ENCODE results near the gene LPAR5. TPM values are rescaled to one million over a fixed set of nuclear protein-coding genes. Genes with fewer than 3 reads are reported as not detected.
A peak's percentile ranks its signal among the peaks of the same experiment; 100 is the strongest.

LPAR5 gene
- 1 to 10 TPM in 3 of 4 donors, under 1 TPM in 1; 0.78 to 8.1 (median 3.5) TPM for total RNA-seq

- WGBS, 2 donors, result 39 to 55% methylated on average over 14 to 16 of the region's 18 CpGs
- intact Hi-C loops (cut with DNase I), result no loop called here
- Histone ChIP-seq H3K27ac (peak within 1 kb of the TSS; percentile 17 to 92 (median 87)), H3K9me3 (no peaks in the 10 kb centered on the region), H3K36me3 (no peaks in the 10 kb centered on the region), H3K27me3 (no peaks in the 10 kb centered on the region), H3K4me3 (replicated peaks in 1 of 3) (no peak within 1 kb of the TSS), H3K4me1 (peaks cover 21 to 61% of the 10 kb centered on the region in 2 donors)
- peak; percentile 76 to 81 for DNase-seq
- no peak for TF ChIP-seq POLR2A (IDR thresholded peaks at IDR 0.05)
- TF ChIP-seq, protein P1, sequence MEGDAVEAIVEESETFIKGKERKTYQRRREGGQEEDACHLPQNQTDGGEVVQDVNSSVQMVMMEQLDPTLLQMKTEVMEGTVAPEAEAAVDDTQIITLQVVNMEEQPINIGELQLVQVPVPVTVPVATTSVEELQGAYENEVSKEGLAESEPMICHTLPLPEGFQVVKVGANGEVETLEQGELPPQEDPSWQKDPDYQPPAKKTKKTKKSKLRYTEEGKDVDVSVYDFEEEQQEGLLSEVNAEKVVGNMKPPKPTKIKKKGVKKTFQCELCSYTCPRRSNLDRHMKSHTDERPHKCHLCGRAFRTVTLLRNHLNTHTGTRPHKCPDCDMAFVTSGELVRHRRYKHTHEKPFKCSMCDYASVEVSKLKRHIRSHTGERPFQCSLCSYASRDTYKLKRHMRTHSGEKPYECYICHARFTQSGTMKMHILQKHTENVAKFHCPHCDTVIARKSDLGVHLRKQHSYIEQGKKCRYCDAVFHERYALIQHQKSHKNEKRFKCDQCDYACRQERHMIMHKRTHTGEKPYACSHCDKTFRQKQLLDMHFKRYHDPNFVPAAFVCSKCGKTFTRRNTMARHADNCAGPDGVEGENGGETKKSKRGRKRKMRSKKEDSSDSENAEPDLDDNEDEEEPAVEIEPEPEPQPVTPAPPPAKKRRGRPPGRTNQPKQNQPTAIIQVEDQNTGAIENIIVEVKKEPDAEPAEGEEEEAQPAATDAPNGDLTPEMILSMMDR (IDR thresholded peaks at IDR 0.05), result no peak
These were observed at the start of gene LPAR5 for GRCh38 chr12:6635856-6636531. Gene LPAR5, minus strand, starts transcription at chr12:6635959. Its CDS starts 14,711 bp downstream, at chr12:6621248.

DNA sequence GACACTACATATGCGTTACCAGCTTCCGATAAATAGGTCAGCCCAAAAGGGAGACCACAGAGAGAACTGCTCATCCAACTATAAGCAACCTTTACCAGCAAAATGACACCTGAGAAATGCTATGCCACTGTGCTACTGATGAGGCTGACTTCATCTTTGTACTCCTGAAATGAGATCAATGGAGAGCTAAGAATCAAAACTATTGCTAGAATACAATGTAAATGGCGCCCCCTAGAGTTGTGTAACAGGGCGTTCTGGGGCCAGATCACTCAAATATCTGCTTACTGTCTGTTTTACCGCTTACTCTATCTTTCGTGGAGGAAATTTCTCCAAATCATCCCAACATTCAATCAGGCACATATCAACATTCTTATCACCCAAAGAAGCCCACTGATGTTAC is 48.9 kb upstream of the LPAR5 start:
- no peak for DNase-seq
- peaks cover 17 to 21% of the 10 kb centered on the region in 2 donors for H3K4me1 ChIP-seq
- no peak overlapping the region for H3K4me3 ChIP-seq (replicated peaks in 1 of 3)
- peaks cover 4 to 5% of the 10 kb centered on the region in 2 donors for H3K36me3 ChIP-seq
- TF ChIP-seq POLR2A (IDR thresholded peaks at IDR 0.05), result no peak
- TF ChIP-seq, protein P1 (IDR thresholded peaks at IDR 0.05), result peak in 3 of 6 experiments; percentile 19 to 39 (median 28)
- H3K9me3 ChIP-seq, result no peaks in the 10 kb centered on the region
- intact Hi-C loops (cut with DNase I), result no loop called here
- no peaks in the 10 kb centered on the region for H3K27me3 ChIP-seq
- WGBS, 2 donors, result 67 to 75% methylated on average over 6 of the region's 6 CpGs
- H3K27ac ChIP-seq, result no peak overlapping the region

GRCh38 chr12:6676962-6677361 is 41.2 kb upstream of the LPAR5 start:
- intact Hi-C loops (cut with DNase I), result no loop called here
- H3K4me3 ChIP-seq (replicated peaks in 1 of 3), result no peak overlapping the region
- peaks cover 55 to 59% of the 10 kb centered on the region in 2 donors for H3K36me3 ChIP-seq
- H3K27ac ChIP-seq, result no peak overlapping the region
- 96 to 98% methylated on average over 5 of the region's 5 CpGs for WGBS, 2 donors
- no peaks in the 10 kb centered on the region for H3K27me3 ChIP-seq
- H3K4me1 ChIP-seq, result no peaks in the 10 kb centered on the region
- H3K9me3 ChIP-seq, result no peaks in the 10 kb centered on the region
- TF ChIP-seq, protein P1 (IDR thresholded peaks at IDR 0.05), result no peak
- TF ChIP-seq POLR2A (IDR thresholded peaks at IDR 0.05), result no peak
- DNase-seq, result no peak

DNA sequence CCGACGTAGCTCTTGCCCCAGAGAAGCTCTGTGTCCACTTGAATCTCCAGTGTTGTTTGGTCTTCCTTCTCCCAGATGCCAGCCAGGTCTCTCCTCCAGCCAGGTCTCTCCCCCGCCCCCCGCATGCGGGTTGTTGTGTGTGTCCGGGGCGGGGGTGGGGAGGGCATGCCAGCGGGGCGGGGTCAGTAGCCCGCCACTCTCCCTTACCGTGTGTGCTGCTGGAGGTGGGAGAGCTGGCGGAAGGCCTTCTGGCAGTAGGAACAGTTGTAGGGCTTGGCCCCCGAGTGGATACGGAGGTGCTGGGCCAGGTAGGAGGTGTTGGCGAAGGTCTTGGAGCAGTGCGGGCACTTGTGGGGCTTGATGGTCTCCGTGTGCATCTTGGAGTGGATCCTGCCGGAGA is 36.4 kb upstream of the LPAR5 start:
- no peaks in the 10 kb centered on the region for H3K9me3 ChIP-seq
- WGBS, 2 donors, result 88 to 93% methylated on average over 16 to 18 of the region's 18 CpGs
- intact Hi-C loops (cut with DNase I), result no loop called here
- H3K36me3 ChIP-seq, result peaks cover 77 to 86% of the 10 kb centered on the region in 2 donors
- H3K4me3 ChIP-seq (replicated peaks in 1 of 3), result no peak overlapping the region
- no peak overlapping the region for H3K27ac ChIP-seq
- TF ChIP-seq, protein P1 (IDR thresholded peaks at IDR 0.05), result no peak
- H3K27me3 ChIP-seq, result no peaks in the 10 kb centered on the region
- DNase-seq, result no peak
- no peaks in the 10 kb centered on the region for H3K4me1 ChIP-seq

- TF ChIP-seq POLR2A (IDR thresholded peaks at IDR 0.05), result no peak
- TF ChIP-seq, protein P1 (IDR thresholded peaks at IDR 0.05), result no peak
- DNase-seq, result no peak
- intact Hi-C loops (cut with DNase I), result loop anchor here (10.0 kb wide), 1 partner anchor 57 kb away; the partner anchor contains the start of gene COPS7A
- Histone ChIP-seq H3K36me3 (peaks cover 55 to 60% of the 10 kb centered on the region in 2 donors), H3K9me3 (no peaks in the 10 kb centered on the region), H3K4me1 (no peaks in the 10 kb centered on the region), H3K4me3 (replicated peaks in 1 of 3) (no peak overlapping the region), H3K27ac (no peak overlapping the region), H3K27me3 (no peaks in the 10 kb centered on the region)
- WGBS, 2 donors, result 83 to 88% methylated on average over 8 of the region's 8 CpGs
These were observed 31.9 kb upstream of the LPAR5 start for GRCh38 chr12:6667559-6668210.
